Measurements from ENCODE around the gene PCNX4. TPM values are rescaled to one million over a fixed set of nuclear protein-coding genes. Genes with fewer than 3 reads are reported as not detected.
A peak's percentile ranks its signal among the peaks of the same experiment; 100 is the strongest.
"Not testable (repeated sequence)": the region's sequence is repeated elsewhere in the genome, so short reads cannot be mapped to it uniquely, and the experiment has no call there.

The PCNX4 gene
- 8.2 and 32.9 TPM in 2 replicates for total RNA-seq (2014; rRNA removed; shearing (Covaris generic))

- peak; percentile 91 for DNase-seq (ENCODE audit: low spot score)
Measured at GRCh38 chr14:60091550-60092525, at the start of gene PCNX4. PCNX4 (plus strand) TSS chr14:60091923; CDS start chr14:60107639, 15,716 bp downstream.

GRCh38 chr14:60047976-60048375 is 43.7 kb upstream of the PCNX4 start:
- not testable (repeated sequence) for DNase-seq (ENCODE audit: low spot score)

GRCh38 chr14:60051721-60052221 is 40.0 kb upstream of the PCNX4 start:
- no peak for DNase-seq (ENCODE audit: low spot score)

GRCh38 chr14:60058087-60058486 is 33.6 kb upstream of the PCNX4 start:
- no peak for DNase-seq (ENCODE audit: low spot score)

GRCh38 chr14:60061371-60061770 is 30.4 kb upstream of the PCNX4 start:
- DNase-seq (ENCODE audit: low spot score): no peak

GRCh38 chr14:60064491-60065072 is 27.1 kb upstream of the PCNX4 start:
- DNase-seq (ENCODE audit: low spot score): peak; percentile 2

GRCh38 chr14:60067882-60068281 is 23.8 kb upstream of the PCNX4 start:
- no peak for DNase-seq (ENCODE audit: low spot score)

GRCh38 chr14:60079723-60080122 is 12.0 kb upstream of the PCNX4 start:
- no peak for DNase-seq (ENCODE audit: low spot score)

GRCh38 chr14:60085085-60085484 is 6.6 kb upstream of the PCNX4 start:
- no peak for DNase-seq (ENCODE audit: low spot score)

- DNase-seq (ENCODE audit: low spot score): no peak
Measured at GRCh38 chr14:60085693-60086092, 6.0 kb upstream of the PCNX4 start.

- no peak for DNase-seq (ENCODE audit: low spot score)
Measured at GRCh38 chr14:60087668-60088067, 4.1 kb upstream of the PCNX4 start.

- DNase-seq (ENCODE audit: low spot score): no peak
Measured at GRCh38 chr14:60089221-60089620, 2.5 kb upstream of the PCNX4 start.

- peak; percentile 49 for DNase-seq (ENCODE audit: low spot score)
Measured at GRCh38 chr14:60090864-60091519, 731 bp upstream of the PCNX4 start.

- DNase-seq (ENCODE audit: low spot score): peak; percentile 50
Measured at GRCh38 chr14:60092526-60092920, 800 bp downstream of the PCNX4 start.

GRCh38 chr14:60093080-60093479 is 1.4 kb downstream of the PCNX4 start:
- no peak for DNase-seq (ENCODE audit: low spot score)

GRCh38 chr14:60093606-60094005 is 1.9 kb downstream of the PCNX4 start:
- no peak for DNase-seq (ENCODE audit: low spot score)

- no peak for DNase-seq (ENCODE audit: low spot score)
Measured at GRCh38 chr14:60094306-60094897, 2.7 kb downstream of the PCNX4 start.

GRCh38 chr14:60095231-60095630 is 3.5 kb downstream of the PCNX4 start:
- no peak for DNase-seq (ENCODE audit: low spot score)

- DNase-seq (ENCODE audit: low spot score): no peak
Measured at GRCh38 chr14:60095781-60096450, 4.2 kb downstream of the PCNX4 start.

GRCh38 chr14:60097974-60098373 is 6.3 kb downstream of the PCNX4 start:
- DNase-seq (ENCODE audit: low spot score): no peak

GRCh38 chr14:60099855-60100254 is 8.1 kb downstream of the PCNX4 start:
- not testable (repeated sequence) for DNase-seq (ENCODE audit: low spot score)
